Neuron (in vitro differentiated cells): Measurements from ENCODE around the gene RHOJ.
"Not testable (repeated sequence)": the region's sequence is repeated elsewhere in the genome, so short reads cannot be mapped to it uniquely, and the experiment has no call there.

Experiments used
- H2AFZ ChIP-seq: one replicate; pipeline ENCODE4 v1.6.1; 2013; ENCODE audit warnings: low read depth, mild to moderate bottlenecking, inconsistent platforms, low read length, moderate library complexity
- H3K27me3 ChIP-seq: one replicate; pipeline ENCODE4 v1.6.1; 2013; ENCODE audit warnings: low read length; ENCODE audit not compliant: insufficient read depth
- H3K36me3 ChIP-seq: one replicate; pipeline ENCODE4 v1.6.1; 2013; ENCODE audit warnings: low read length; ENCODE audit not compliant: insufficient read depth
- H3K4me1 ChIP-seq: one replicate; pipeline ENCODE4 v1.6.1; 2013; ENCODE audit warnings: low read length; ENCODE audit not compliant: insufficient read depth
- H3K4me3 ChIP-seq: 2 replicates; pipeline ENCODE4 v1.5.1; 2013; ENCODE audit warnings: mild to moderate bottlenecking, low read length, moderate library complexity
- H3K9me3 ChIP-seq: one replicate; pipeline ENCODE4 v1.6.1; 2013; ENCODE audit warnings: low read length

Gene RHOJ

DNA sequence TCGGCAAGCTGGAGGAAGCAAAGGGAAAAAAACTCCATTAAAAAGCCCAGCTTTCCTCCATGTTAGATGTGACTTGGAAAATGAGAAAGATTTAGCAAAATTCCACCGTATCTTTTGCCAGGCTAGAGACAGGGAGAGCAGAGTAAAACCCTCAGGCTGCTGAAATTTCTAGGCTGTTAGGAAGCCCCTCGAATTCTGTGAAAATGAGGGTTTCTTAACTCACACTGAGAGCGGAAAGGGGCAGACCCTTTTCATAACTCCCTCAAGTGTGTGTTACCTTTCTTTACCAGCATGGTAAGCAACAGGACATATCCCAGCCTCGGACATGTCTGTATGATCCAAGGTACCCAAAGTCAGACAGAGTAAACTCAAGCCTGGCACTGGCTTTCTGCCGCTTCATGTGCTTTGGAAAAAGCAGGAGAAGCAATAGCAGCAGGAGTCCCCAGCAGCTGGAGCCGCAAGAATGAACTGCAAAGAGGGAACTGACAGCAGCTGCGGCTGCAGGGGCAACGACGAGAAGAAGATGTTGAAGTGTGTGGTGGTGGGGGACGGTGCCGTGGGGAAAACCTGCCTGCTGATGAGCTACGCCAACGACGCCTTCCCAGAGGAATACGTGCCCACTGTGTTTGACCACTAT, at the start of gene RHOJ:
TSS of gene RHOJ (plus strand) at position 37 of the 637 bp plus-strand sequence. CDS start at position 464, 427 bp downstream.
- Histone ChIP-seq H3K9me3 (no peaks in the 10 kb centered on the region), H3K36me3 (no peaks in the 10 kb centered on the region), H3K27me3 (no peaks in the 10 kb centered on the region), H3K4me3 (peak within 1 kb of the TSS; percentile 46), H2AFZ (peak within 1 kb of the TSS; percentile 80), H3K4me1 (peaks cover 19% of the 10 kb centered on the region)

DNA sequence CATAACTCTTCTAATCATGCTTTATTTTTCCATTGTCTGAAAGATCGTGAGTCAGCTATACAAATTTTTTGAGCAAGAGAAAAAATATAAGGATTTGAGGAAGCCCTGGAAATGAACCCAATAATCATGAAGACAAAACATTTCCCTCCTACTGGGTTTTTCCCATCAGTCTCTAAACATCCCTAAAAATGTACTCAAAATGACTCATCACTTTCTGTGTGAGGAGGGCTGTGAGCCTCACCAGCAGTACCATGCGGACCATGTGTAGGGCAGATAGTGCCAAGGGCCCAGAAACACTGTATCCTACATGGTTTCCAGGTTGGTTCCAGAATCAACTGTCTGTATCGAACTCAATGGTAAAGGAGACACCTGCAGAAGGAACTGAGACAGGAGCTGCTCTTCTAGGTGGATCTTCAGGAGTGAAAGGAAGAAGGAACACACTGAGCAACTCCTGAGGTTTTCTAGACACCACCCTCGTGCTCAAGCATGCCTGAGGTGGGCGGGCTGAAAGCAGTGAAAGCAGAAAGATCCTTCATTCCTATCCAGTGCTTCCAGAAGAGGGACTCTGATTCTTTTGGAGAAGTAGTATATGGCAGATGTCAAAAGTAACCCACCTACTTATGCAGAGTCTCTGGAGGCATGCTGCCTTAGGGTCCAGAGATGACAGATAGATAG, 48.6 kb upstream of the RHOJ start:
- Histone ChIP-seq H3K4me3 (no peak overlapping the region), H3K9me3 (no peaks in the 10 kb centered on the region), H3K36me3 (no peaks in the 10 kb centered on the region), H2AFZ (no peak overlapping the region), H3K27me3 (no peaks in the 10 kb centered on the region), H3K4me1 (no peaks in the 10 kb centered on the region)

DNA sequence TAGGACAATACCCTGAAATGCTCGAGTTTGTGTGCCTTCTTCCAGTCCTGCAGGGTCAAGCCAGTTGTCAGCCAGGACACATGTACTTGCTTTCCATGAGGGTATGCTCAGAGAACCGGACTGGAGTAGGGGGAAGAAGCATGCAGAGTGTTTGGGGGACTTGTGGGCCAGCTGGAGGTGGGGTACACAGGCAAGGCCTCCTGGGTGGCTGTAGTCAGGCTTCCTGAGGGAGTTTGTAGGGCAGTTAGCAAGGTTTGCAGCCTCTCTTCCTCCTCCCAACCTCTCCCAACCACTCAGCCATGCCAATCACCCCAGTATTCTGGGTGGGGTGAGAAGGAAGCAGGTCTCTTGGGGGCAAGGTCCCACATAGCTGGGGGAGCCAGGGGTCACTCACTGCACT, 47.0 kb upstream of the RHOJ start:
- Histone ChIP-seq H3K9me3 (no peaks in the 10 kb centered on the region), H3K36me3 (no peaks in the 10 kb centered on the region), H3K27me3 (no peaks in the 10 kb centered on the region), H3K4me1 (no peaks in the 10 kb centered on the region), H3K4me3 (no peak overlapping the region), H2AFZ (no peak overlapping the region)

DNA sequence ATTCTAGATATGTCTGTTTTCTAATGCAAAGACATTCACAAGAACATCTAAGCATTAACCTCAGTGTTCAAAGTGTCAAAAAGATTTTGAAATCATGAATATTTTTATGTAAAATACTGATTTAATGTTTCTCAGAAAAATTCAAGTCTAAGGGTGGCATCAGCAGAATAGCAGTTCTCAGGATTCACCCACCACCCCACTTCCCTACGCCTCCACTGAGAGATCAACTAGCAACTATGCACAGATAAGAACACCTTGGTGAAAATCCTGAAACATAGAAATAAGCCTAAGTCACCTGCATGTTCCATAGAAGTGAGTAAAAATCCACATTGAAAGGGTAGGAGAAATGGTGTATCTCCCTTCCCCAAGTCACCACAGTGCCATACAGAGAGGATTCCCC, 40.9 kb upstream of the RHOJ start:
- Histone ChIP-seq H3K36me3 (no peaks in the 10 kb centered on the region), H3K27me3 (no peaks in the 10 kb centered on the region), H3K4me1 (no peaks in the 10 kb centered on the region), H3K4me3 (no peak overlapping the region), H2AFZ (no peak overlapping the region), H3K9me3 (peaks cover 2% of the 10 kb centered on the region)

DNA sequence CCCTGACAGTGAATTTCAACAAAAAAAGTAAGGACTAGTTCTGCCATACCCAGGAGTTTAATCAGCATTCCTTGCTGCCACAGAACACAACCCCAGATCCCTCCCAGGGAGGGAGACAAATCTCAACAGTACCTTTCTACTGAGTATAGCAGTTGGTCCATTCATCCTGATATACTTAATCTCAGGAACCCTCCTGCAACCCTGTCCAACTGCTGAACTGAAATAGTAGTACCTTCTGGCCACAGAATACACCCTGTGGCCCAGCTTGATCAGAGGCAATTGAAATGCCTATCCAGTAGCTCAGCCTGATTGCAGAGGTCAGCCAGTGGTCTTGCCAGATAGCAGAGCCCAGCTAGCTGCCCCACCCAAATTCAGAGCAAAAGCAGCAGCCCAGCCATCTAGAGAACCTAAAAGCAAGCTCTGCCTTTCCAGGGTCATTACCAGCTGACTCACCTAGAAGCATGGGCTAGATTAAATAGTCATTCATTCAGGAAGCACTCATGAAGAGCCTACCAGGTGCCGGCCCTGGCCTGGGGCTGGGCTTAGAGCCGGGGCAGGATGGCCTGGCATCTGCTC, 40.0 kb upstream of the RHOJ start:
- Histone ChIP-seq H3K4me1 (no peaks in the 10 kb centered on the region), H3K4me3 (no peak overlapping the region), H3K27me3 (no peaks in the 10 kb centered on the region), H2AFZ (no peak overlapping the region), H3K36me3 (no peaks in the 10 kb centered on the region), H3K9me3 (peaks cover 2% of the 10 kb centered on the region)

DNA sequence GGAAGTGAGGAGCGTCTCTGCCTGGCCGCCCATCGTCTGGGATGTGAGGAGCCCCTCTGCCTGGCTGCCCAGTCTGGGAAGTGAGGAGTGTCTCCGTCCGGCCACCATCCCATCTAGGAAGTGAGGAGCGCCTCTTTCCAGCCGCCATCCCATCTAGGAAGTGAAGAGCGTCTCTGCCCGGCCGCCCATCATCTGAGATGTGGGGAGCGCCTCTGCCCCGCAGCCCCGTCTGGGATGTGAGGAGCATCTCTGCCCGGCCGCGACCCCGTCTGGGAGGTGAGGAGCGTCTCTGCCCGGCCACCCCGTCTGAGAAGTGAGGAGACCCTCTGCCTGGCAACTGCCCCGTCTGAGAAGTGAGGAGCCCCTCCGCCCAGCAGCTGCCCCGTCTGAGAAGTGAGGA, 39.0 kb upstream of the RHOJ start:
- not testable (repeated sequence) for H3K4me3 ChIP-seq, H3K36me3 ChIP-seq, H2AFZ ChIP-seq, H3K4me1 ChIP-seq, H3K27me3 ChIP-seq, H3K9me3 ChIP-seq

DNA sequence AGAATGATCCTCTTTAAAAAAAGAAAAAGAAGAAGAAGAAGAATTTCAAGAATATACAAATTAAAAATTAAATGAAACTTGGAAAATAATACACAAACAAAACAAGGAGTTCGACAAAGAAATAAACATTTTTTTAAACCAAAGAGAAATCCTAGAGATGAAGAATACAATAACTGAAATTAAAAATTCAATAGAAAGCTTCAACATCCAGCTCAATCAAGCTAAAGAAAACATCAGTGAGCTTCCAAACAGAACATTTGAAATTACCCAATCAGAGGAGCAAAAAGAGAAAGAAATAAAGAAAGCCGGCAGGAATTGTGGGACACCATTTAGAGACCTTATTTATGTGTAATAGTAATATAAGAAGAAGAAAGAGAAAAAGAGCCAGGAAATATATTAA, 37.2 kb upstream of the RHOJ start:
- H2AFZ ChIP-seq: no peak overlapping the region
- no peaks in the 10 kb centered on the region for H3K36me3 ChIP-seq
- no peak overlapping the region for H3K4me3 ChIP-seq
- peaks cover 2% of the 10 kb centered on the region for H3K9me3 ChIP-seq
- no peaks in the 10 kb centered on the region for H3K4me1 ChIP-seq
- no peaks in the 10 kb centered on the region for H3K27me3 ChIP-seq

DNA sequence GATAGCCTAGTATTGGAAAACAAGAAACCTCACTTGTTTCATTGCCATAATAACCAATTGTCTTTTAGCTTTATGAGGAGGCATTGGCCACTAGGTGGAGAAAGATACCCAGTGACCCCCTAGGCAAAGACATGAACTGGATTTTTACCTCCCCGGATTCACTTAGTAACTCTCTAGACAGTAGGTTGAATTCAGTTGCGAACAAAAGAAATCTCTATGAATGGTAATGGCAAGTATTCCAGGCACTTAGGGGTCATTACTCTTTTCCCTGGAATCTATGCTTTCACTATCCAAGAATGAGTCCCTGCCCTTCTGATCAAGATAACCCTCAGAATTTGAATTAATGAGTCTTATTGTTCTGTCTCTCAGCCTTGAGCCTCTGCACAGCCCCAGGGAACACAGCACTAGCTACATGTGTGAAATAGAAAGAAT, 29.5 kb upstream of the RHOJ start:
- Histone ChIP-seq H3K4me3 (no peak overlapping the region), H3K4me1 (peaks cover 13% of the 10 kb centered on the region), H2AFZ (no peak overlapping the region), H3K36me3 (no peaks in the 10 kb centered on the region), H3K9me3 (no peaks in the 10 kb centered on the region), H3K27me3 (no peaks in the 10 kb centered on the region)

DNA sequence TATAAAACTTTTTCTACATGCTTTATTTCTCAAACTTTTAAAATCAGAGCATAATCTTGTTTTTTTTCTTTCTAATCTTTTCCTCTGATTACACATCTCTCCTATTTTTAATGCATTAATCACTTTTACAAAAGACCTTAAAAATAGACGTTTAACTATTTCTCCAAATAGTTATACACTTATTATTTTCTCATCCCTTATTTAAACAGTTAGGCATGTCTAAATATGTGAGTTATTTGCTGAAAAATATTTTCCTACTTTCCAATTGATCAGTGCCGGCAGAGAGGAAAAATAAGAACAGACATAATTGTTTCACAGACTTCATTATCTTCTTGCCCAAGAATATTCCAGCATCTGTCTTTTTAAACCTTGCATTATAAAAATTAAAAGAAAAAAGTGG, 28.7 kb upstream of the RHOJ start:
- no peaks in the 10 kb centered on the region for H3K36me3 ChIP-seq

DNA sequence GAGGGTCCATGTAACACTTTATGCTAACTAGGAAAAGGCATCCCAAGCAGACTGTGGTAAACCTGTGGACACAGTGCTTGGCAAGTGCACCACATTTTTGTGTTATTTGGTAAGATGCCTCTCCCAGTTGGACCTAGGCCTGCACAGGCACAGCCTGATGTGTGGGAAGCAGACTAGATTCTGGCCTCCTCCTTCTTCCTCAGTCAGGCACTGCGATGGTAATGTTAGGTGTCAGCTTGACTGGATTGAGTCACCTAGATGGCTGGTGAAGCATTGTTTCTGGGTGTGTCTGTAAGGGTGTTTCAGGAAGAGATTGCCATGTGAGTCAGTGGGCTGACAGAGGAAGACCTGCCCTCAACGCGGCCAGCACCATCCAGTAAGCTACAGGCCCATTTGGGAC, 25.3 kb upstream of the RHOJ start:
- Histone ChIP-seq H3K27me3 (no peaks in the 10 kb centered on the region), H3K9me3 (no peaks in the 10 kb centered on the region), H3K36me3 (no peaks in the 10 kb centered on the region), H3K4me3 (no peak overlapping the region), H2AFZ (no peak overlapping the region), H3K4me1 (peaks cover 10% of the 10 kb centered on the region)

More for the DNA sequence above, 28.7 kb upstream of the RHOJ start:
- H2AFZ ChIP-seq: no peak overlapping the region
- H3K4me1 ChIP-seq: peaks cover 13% of the 10 kb centered on the region
- no peaks in the 10 kb centered on the region for H3K27me3 ChIP-seq
- H3K9me3 ChIP-seq: no peaks in the 10 kb centered on the region
- no peak overlapping the region for H3K4me3 ChIP-seq

DNA sequence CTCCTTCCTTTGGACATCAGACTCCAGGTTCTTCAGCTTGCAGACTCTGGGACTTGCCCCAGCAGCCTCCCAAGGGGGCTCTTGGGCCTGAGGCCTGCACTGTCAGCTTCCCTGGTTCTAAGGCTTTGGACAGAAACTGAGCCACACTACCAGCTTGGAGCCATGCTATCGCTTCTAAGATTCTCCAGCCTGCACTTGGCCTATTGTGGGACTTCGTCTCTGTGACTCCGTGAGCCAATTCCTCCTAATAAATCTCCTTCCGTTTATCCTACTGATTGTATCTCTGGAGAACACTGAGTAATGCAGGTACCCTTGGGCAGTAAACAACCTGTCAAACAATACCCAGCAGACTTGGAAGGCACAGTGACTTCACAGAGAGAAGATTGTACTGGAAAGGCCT, 24.9 kb upstream of the RHOJ start:
- H3K36me3 ChIP-seq: no peaks in the 10 kb centered on the region
- no peak overlapping the region for H2AFZ ChIP-seq
- H3K27me3 ChIP-seq: no peaks in the 10 kb centered on the region

DNA sequence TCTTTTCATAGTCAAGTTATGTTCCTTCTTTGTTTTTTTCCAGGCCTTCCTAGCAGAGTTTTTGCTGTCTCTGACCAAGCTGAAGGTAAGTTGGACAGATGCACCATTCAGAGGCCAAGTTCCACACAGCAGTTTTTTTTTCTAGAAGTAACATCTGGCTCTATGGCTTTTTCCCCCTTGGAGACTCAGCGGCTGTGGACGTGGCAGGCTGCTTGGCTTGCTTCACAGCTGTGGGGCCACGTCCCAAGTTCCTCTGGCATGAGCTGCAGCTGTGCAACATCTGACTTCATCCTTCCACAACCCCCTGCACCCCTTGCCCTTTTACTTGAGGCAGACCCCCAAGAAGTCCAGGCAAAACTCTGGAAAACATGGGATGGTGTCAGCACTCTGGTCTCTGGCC, 24.2 kb upstream of the RHOJ start:
- Histone ChIP-seq H3K9me3 (no peaks in the 10 kb centered on the region), H3K27me3 (no peaks in the 10 kb centered on the region), H3K4me3 (no peak overlapping the region), H3K36me3 (no peaks in the 10 kb centered on the region), H3K4me1 (no peaks in the 10 kb centered on the region), H2AFZ (no peak overlapping the region)

More for the DNA sequence above, 24.9 kb upstream of the RHOJ start:
- H3K4me1 ChIP-seq: peaks cover 5% of the 10 kb centered on the region
- no peak overlapping the region for H3K4me3 ChIP-seq
- H3K9me3 ChIP-seq: no peaks in the 10 kb centered on the region

DNA sequence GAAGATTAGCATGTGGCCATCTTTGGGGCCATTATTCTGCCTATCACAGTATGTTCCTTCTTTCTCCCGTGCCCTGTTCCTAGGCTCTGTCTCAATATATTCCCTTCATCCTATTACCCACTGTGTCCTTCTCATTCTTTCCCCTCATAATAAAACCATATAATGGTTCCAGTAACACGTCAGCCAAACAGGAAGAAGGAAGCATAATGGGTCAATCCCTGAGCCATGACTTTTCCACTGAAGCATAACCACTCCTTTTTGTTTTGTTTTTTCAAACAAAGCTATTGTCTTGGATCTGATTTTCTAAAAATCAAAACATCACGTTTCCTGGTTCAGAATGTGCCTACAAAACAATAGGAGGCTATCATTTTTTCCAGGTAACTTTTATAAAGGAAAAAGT, 21.3 kb upstream of the RHOJ start:
- no peaks in the 10 kb centered on the region for H3K9me3 ChIP-seq
- H2AFZ ChIP-seq: no peak overlapping the region
- H3K4me3 ChIP-seq: no peak overlapping the region
- H3K27me3 ChIP-seq: no peaks in the 10 kb centered on the region
- H3K36me3 ChIP-seq: no peaks in the 10 kb centered on the region
- H3K4me1 ChIP-seq: no peaks in the 10 kb centered on the region
